ENCODE data around the gene CD300H. TPM values are rescaled to one million over a fixed set of nuclear protein-coding genes. Genes with fewer than 3 reads are reported as not detected.

CD300H gene
- total RNA-seq, 2 donors from 2014 or later = not detected

GRCh38 chr17:74545843-74546230, 21.5 kb downstream of the CD300H start, which contains the start of gene CD300C:
Gene CD300C, minus strand, starts transcription at chr17:74546115. Its CDS starts 333 bp downstream, at chr17:74545782.
- H3K27me3 ChIP-seq (replicated peaks; ENCODE audit: insufficient read depth) = no peaks in the 10 kb centered on the region
- H3K9me3 ChIP-seq = no peaks in the 10 kb centered on the region
- no peaks in the 10 kb centered on the region for H3K4me1 ChIP-seq (ENCODE audit: control insufficient read depth in 1 of 2, low read depth in 2 of 2)
- peak within 1 kb of the TSS; percentile 50 for H3K4me3 ChIP-seq
- H3K36me3 ChIP-seq = no peaks in the 10 kb centered on the region
- DNase-seq (ENCODE audit: low spot score) (no peak), ATAC-seq (ENCODE audit: insufficient number of reproducible peaks, low FRiP score, low read depth) (no peak)
- no peak for TF ChIP-seq CTCF (IDR thresholded peaks at IDR 0.05)
- H3K27ac ChIP-seq = no peak within 1 kb of the TSS

GRCh38 chr17:74544991-74545842, 22.1 kb downstream of the CD300H start:
- no peak overlapping the region for H3K27ac ChIP-seq
- H3K4me1 ChIP-seq (ENCODE audit: control insufficient read depth in 1 of 2, low read depth in 2 of 2) = no peaks in the 10 kb centered on the region
- H3K36me3 ChIP-seq = no peaks in the 10 kb centered on the region
- H3K27me3 ChIP-seq (replicated peaks; ENCODE audit: insufficient read depth) = no peaks in the 10 kb centered on the region
- no peak for DNase-seq (ENCODE audit: low spot score)
- ATAC-seq (ENCODE audit: insufficient number of reproducible peaks, low FRiP score, low read depth) = no peak
- no peaks in the 10 kb centered on the region for H3K9me3 ChIP-seq
- no peak for TF ChIP-seq CTCF (IDR thresholded peaks at IDR 0.05)
- peak overlapping the region; percentile 50 for H3K4me3 ChIP-seq

- no peaks in the 10 kb centered on the region for H3K9me3 ChIP-seq
- no peaks in the 10 kb centered on the region for H3K36me3 ChIP-seq
- no peaks in the 10 kb centered on the region for H3K4me1 ChIP-seq (ENCODE audit: control insufficient read depth in 1 of 2, low read depth in 2 of 2)
- TF ChIP-seq CTCF (IDR thresholded peaks at IDR 0.05) = no peak
- DNase-seq (ENCODE audit: low spot score) = no peak
- ATAC-seq (ENCODE audit: insufficient number of reproducible peaks, low FRiP score, low read depth) = no peak
- H3K27ac ChIP-seq = no peak overlapping the region
- H3K27me3 ChIP-seq (replicated peaks; ENCODE audit: insufficient read depth) = no peaks in the 10 kb centered on the region
- no peak overlapping the region for H3K4me3 ChIP-seq
Observed at GRCh38 chr17:74543891-74544760, 23.2 kb downstream of the CD300H start.

- DNase-seq (ENCODE audit: low spot score) (no peak), ATAC-seq (ENCODE audit: insufficient number of reproducible peaks, low FRiP score, low read depth) (no peak)
- no peak for TF ChIP-seq CTCF (IDR thresholded peaks at IDR 0.05)
- Histone ChIP-seq H3K4me1 (ENCODE audit: control insufficient read depth in 1 of 2, low read depth in 2 of 2) (no peaks in the 10 kb centered on the region), H3K27me3 (replicated peaks; ENCODE audit: insufficient read depth) (no peaks in the 10 kb centered on the region), H3K4me3 (no peak overlapping the region), H3K27ac (no peak overlapping the region), H3K36me3 (no peaks in the 10 kb centered on the region), H3K9me3 (no peaks in the 10 kb centered on the region)
Observed at GRCh38 chr17:74543406-74543805, 23.9 kb downstream of the CD300H start.
